Epithelial cell of proximal tubule (primary cell): Measurements from ENCODE around the gene C6orf132. TPM values are rescaled to one million over a fixed set of nuclear protein-coding genes. Genes with fewer than 3 reads are reported as not detected.
"Not testable (repeated sequence)": the region's sequence is repeated elsewhere in the genome, so short reads cannot be mapped to it uniquely, and the experiment has no call there.

Source experiments
- DNase-seq: peaks from one replicate; pipeline ENCODE4 v3.0.0-alpha.2; 2011; ENCODE audit warnings: low read depth
- H3K4me3 ChIP-seq: 2 replicates; pipeline ENCODE4 v1.5.1; 2011; ENCODE audit warnings: low read depth, mild to moderate bottlenecking, low read length
- total RNA-seq: library from RNA; depleted of rRNA; stranded (reverse); fragments of >200 nt; gene quantifications from 2 replicates; pipeline ENCODE4 v1.2.3, GENCODE V29; 2015
- TF ChIP-seq, protein P1 (sequence below): conservative IDR thresholded peaks from 2 replicates; pipeline ENCODE4 v1.5.1; 2012; ENCODE audit warnings: low read depth, mild to moderate bottlenecking, low read length

Gene C6orf132
- total RNA-seq, 1 donor from 2014 or later = 19.8 TPM

DNA sequence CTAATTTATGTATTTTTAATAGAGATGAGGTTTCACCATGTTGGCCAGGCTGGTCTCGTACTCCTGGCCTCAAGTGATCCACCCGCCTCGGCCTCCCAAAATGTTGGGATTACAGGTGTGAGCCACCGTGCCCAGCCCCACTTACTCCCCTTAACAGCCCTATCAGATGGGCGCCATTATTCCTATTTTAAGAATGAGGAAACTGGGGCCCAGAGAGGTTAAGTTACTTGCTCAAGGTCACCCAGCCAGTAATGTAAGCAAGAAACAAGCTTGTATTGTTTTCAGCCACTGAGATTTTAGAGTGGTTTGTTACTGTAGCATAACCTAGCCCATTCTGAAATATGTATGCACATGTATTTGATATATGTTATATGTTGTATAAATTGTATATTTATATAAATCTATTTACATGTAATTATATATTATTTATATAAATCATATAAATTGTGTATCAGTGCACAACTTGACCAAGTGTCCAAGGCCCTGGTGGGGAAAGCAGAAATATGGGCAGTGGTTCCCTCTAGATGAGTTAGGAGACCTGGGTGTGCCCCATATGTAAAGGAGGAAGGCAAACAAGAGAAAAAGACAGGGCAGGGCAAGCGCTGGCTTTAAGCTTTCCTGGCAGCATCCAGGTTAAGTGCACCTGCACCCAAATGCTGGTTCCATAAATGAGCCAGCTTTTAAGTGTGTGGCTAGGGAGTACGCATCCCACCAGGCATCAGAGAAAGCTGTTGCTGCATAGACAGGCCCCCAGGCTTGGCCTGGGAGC is 29.6 kb upstream of the C6orf132 start:
- TF ChIP-seq, protein P1, sequence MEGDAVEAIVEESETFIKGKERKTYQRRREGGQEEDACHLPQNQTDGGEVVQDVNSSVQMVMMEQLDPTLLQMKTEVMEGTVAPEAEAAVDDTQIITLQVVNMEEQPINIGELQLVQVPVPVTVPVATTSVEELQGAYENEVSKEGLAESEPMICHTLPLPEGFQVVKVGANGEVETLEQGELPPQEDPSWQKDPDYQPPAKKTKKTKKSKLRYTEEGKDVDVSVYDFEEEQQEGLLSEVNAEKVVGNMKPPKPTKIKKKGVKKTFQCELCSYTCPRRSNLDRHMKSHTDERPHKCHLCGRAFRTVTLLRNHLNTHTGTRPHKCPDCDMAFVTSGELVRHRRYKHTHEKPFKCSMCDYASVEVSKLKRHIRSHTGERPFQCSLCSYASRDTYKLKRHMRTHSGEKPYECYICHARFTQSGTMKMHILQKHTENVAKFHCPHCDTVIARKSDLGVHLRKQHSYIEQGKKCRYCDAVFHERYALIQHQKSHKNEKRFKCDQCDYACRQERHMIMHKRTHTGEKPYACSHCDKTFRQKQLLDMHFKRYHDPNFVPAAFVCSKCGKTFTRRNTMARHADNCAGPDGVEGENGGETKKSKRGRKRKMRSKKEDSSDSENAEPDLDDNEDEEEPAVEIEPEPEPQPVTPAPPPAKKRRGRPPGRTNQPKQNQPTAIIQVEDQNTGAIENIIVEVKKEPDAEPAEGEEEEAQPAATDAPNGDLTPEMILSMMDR = no peak
- DNase-seq = no peak
- H3K4me3 ChIP-seq = no peak overlapping the region

- DNase-seq, H3K4me3 ChIP-seq: not testable (repeated sequence)
Observed at GRCh38 chr6:42169780-42170179, 27.4 kb upstream of the C6orf132 start.

DNA sequence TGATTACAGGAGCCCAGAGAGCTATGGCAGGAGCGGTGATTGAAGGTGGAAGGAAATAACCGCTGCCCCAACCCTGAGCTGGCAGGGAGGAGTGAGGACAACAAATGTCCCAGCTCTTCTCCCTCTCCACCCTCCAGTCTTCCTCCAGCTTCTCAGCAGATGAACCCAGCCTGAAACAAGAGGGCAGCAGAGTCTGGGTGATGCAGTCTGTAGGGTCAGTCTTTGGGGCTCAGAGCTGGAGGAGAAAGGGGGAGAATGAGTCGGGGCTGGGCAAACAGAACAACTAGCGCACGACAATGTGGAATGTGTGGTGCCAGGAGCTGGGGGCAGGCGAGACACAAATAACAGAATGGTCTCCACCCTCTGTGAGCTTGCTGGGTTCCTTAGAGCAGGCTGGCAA is 26.2 kb upstream of the C6orf132 start:
- DNase-seq = no peak
- H3K4me3 ChIP-seq = no peak overlapping the region
- TF ChIP-seq, protein P1 = peak; percentile 24

DNA sequence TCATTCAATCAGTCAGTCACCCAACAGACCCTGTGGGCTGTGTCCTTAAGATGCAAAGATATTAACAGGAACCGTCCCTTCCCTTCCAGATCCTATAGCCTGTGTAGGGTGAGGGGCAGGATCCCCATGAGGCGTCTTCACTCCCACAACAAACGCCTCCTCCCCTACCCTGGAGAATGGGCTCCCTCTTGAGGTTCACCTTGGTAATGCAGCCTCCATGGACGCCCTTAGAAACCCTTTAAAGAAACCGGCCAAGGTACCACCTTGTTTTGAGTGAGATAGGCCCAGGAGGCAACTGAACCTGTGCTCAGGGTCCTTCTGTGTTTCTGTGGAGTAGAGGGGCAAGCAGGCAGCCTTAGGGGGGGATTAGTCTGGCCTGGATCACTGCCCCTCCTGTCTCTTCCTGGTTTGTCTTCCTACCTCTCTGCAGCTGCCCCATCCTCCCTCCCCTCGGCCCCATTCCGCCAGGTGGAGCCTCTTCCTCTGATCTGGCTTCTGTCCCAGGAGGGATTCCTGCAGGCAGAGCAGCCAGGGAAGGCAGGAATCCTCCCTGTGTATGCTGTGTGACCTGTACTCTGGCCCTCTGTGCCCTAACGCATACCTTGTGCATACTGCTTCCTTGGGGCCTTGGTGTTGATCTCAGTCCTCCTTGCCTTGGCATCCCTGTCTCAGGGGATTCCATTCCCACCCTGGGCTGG is 24.2 kb upstream of the C6orf132 start:
- no peak for DNase-seq
- H3K4me3 ChIP-seq = no peak overlapping the region
- TF ChIP-seq, protein P1 = peak; percentile 94

GRCh38 chr6:42165016-42165415 is 22.6 kb upstream of the C6orf132 start:
- no peak for DNase-seq
- no peak overlapping the region for H3K4me3 ChIP-seq
- TF ChIP-seq, protein P1 = no peak

- no peak overlapping the region for H3K4me3 ChIP-seq
- TF ChIP-seq, protein P1 = no peak
- DNase-seq = no peak
Observed at GRCh38 chr6:42163981-42164380, 21.6 kb upstream of the C6orf132 start.

- TF ChIP-seq, protein P1 = no peak
- no peak overlapping the region for H3K4me3 ChIP-seq
- DNase-seq = no peak
Observed at GRCh38 chr6:42162812-42163211, 20.4 kb upstream of the C6orf132 start.
